Fibroblast of upper back skin (primary cell): Measurements from ENCODE around the gene ZNF710.

ENCODE experiments used
- DNase-seq: peaks from one replicate; pipeline ENCODE4 v3.0.0-alpha.2; 2013

Gene ZNF710

GRCh38 chr15:90020021-90020735 is 19.1 kb downstream of the ZNF710 start:
- no peak for DNase-seq

- no peak for DNase-seq
Measured at GRCh38 chr15:90020936-90021507, 19.9 kb downstream of the ZNF710 start.

DNA sequence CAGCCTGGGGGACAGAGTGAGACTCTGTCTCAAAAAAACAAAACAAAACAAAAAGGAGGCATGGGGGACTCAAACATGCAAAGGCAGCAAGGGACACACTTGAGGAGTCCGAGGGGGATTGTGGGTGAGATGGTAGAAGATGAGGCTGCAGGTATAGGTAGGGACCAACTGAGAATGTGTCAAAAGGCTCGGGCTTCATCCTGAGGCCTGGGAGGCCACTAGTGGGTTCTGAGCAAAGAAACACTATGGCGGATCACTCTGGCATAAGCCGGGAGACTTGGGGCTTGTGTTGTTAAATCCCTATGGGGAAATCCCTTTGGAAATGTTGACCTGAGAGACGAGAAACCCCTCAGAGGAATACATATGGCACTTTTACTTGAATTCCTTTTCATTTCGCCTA is 21.2 kb downstream of the ZNF710 start:
- DNase-seq, result no peak

DNA sequence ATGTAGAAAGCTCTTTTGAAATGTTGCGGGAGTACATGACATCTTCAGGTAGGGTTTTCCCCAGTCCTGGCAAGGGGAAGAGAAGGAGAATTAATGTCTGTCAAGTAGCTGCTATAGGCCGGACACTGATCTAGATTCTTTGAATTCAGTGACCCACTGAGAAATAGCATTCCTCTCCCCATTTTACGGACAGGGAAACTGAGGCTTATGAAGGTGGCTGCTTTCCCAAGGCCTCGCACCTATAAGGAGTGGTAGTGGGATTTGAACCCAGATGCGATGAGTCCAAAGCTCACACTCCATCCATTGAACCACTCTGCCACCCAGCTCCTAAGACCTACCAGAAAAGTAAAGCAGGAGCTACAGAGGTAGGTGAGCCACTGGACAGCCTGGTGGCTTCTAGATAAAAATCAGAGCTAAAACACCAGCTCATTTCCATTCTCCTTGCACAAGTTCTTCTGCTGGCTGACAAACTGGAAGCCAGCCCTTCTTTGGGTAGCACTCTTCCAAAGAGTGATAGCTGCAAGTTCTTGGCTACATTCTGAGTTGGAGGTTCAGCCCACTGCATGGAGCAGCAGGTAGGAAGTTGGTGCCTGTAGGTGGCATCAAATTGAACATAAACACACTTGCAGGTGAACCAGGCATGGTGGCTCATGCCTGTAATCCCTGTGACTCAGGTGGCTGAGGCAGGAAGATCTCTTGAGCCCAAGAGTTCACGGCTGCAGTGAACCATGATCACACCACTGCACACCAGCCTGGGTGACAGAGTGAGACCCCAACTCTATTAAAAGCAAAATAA is 22.0 kb downstream of the ZNF710 start:
- no peak for DNase-seq

- DNase-seq, result no peak
Measured at GRCh38 chr15:90024406-90024805, 23.3 kb downstream of the ZNF710 start.

DNA sequence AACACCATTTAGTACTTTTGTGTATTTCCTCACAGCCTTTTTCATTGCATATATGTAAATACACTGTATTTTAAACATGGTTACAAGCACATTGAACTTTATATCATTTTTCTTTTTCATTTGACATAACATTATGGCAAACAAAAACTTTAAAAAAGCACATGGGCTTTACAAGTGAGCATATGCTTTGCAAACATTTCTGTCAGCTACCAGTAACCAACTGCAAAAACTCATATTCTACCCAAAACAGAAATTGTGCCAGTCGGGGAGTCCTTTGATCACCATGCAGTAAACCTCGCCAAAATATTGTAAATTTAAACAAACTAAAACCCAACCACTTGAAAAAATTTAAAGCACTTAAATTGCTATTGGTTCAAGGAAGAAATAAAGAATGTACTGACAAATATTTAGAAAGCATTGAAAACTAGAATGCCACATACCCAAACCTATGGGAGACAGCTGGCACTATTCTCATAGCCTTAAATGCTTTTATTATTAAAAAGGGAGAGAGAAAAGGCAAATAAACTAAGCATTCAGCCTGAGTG is 24.4 kb downstream of the ZNF710 start:
- no peak for DNase-seq

DNA sequence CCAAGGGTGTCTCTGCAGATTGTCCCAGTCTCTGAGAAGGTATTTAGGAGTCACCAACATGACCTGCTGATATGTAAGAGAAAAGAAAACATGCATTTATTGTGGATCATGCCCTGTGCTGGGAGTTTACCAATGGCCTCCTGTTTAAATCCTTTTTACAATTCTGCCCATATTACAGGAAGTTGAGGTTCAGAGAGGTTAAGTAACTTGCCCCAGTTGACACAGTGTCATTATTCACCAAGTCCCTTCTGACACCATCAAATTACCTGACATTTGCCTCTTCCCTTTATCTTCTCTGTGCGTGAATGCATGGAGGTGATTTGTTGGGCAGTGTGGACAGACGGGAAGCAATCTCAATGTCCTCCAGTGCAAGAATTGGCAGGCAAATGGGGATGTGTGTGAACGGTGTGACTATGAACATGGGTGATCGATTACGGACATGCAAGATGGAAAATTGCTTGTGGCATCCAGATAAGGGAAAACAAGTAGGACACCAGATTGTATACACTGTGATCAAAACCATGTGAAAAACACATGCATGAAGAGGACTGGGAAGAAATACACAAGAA is 27.3 kb downstream of the ZNF710 start:
- no peak for DNase-seq

GRCh38 chr15:90029024-90029423 is 27.9 kb downstream of the ZNF710 start:
- DNase-seq, result no peak

- no peak for DNase-seq
Measured at GRCh38 chr15:90030376-90030775, 29.3 kb downstream of the ZNF710 start.

GRCh38 chr15:90031231-90031791 is 30.2 kb downstream of the ZNF710 start:
- DNase-seq, result peak; percentile 47

DNA sequence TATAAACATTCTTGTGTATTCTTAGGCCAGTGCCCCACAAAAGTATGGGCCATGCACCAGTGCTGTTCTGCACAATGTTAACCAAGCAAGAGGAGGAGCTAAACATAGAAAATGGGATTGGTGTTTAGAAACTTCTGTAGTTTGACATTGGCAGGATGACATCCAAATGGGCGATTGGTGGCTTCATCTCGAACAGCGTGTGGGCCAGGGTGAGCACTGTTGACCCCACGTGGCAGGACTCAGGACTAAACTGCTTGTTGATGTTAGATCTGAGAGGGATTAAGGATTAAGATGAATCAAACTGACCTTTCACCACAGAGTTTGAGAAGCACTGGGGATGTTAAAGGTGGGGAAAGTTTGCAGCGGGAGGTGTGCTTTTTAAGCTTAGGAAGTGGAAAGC is 31.9 kb downstream of the ZNF710 start:
- DNase-seq, result no peak

GRCh38 chr15:90033448-90033847 is 32.3 kb downstream of the ZNF710 start:
- no peak for DNase-seq

GRCh38 chr15:90035095-90035839 is 34.1 kb downstream of the ZNF710 start:
- peak; percentile 61 for DNase-seq

- DNase-seq, result no peak
Measured at GRCh38 chr15:90035840-90036230, 34.7 kb downstream of the ZNF710 start.

DNA sequence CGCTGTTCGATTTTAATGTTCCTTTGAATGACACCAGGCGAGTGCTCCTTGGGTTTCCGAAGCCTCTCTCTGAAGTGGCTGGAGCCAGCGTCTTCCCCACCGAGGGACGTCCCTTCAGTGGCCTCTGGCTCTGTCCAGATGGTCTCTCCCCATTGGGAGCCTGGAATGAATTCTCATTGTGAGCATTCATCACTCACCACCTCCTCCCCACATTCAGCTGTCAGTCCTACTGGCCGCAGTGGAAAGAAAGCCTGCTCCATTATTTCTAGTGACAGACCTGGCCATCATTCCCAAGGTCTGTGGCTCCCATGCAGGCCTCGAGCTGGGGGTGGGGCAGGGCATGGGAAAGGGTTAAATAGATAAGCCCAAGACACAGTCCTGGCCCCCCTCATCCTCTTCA is 35.2 kb downstream of the ZNF710 start:
- DNase-seq, result no peak

GRCh38 chr15:90036806-90037510 is 35.8 kb downstream of the ZNF710 start:
- DNase-seq, result no peak

GRCh38 chr15:90037511-90037860 is 36.4 kb downstream of the ZNF710 start:
- DNase-seq, result peak; percentile 57

GRCh38 chr15:90037961-90038631 is 37.0 kb downstream of the ZNF710 start:
- peak; percentile 38 for DNase-seq

GRCh38 chr15:90038632-90039095 is 37.5 kb downstream of the ZNF710 start:
- no peak for DNase-seq

GRCh38 chr15:90039996-90040395 is 38.9 kb downstream of the ZNF710 start:
- DNase-seq, result no peak

DNA sequence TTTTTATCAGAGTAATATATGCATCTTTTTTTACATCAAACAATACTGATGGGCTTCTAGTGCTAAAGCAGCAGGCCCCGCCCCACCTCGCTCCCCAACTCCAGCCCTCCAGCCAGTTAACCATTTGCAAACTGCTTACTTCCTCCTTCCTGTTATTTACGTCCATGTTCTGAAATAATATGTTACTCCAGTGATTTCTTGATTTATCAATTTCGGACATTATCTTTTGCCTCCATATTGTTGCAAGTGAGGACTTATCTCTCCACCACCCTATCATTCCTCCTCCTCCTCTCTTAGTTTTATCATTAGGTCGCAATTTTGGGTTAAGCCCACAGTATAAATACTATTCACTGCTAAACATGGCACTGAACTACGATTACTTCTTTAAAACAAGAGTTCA is 39.5 kb downstream of the ZNF710 start:
- DNase-seq, result no peak
